H1 (cell line): ENCODE measurements around the gene DNAJB13. TPM values are rescaled to one million over a fixed set of nuclear protein-coding genes. Genes with fewer than 3 reads are reported as not detected.

Experiments used
- EGR1 ChIP-seq: IDR thresholded peaks from 2 replicates; pipeline ENCODE4 v1.6.1; 2011; ENCODE audit warnings: low read depth, low read length, borderline replicate concordance
- FOSL1 ChIP-seq: IDR thresholded peaks from 2 replicates; pipeline ENCODE4 v1.6.1; 2011; ENCODE audit warnings: mild to moderate bottlenecking, low read depth, low read length, moderate library complexity; ENCODE audit not compliant: insufficient read depth
- RBBP5 ChIP-seq: IDR thresholded peaks from 2 replicates; pipeline ENCODE4 v1.7.1; 2012; ENCODE audit warnings: low read depth, mild to moderate bottlenecking, inconsistent platforms, low read length, moderate library complexity, borderline replicate concordance
- SAP30 ChIP-seq: fragments of 300-600 bp; sonication (generic); IDR thresholded peaks from 2 replicates; pipeline ENCODE4 v1.7.1; 2012; ENCODE audit warnings: low read length, moderate library complexity, mild to moderate bottlenecking, inconsistent platforms; ENCODE audit not compliant: insufficient read depth, insufficient replicate concordance
- polyA plus RNA-seq, 7 experiments: library from polyadenylated mRNA; depleted of rRNA in 3 of 7; stranded (reverse) in 5 of 7; unstranded in 2 of 7; fragments of >200 nt in 5 of 7; fragments of 200-250 nt in 2 of 7; gene quantifications; 1 replicate in 5 of 7; 2 replicates in 1 of 7; 4 replicates in 1 of 7; pipeline versions ENCODE4 v1.2.1 to v1.2.3, GENCODE V29; 2011 to 2013; ENCODE audit warnings: missing spikeins in 2 of 7, mixed read lengths in 2 of 7
- total RNA-seq: library from RNA; stranded (reverse); fragmentation: NEBNext Ultra II Directional; extraction: Animal tissue kit (Norgen Biotek cat#: 25700); gene quantifications from 2 replicates; pipeline ENCODE4 v1.2.1, GENCODE V29; 2021
- TF ChIP-seq, protein P1 (sequence below): fragments of 300-600 bp; sonication (generic); IDR thresholded peaks from 2 replicates; pipeline ENCODE4 v1.7.1; 2012; ENCODE audit warnings: low read length, moderate library complexity, mild to moderate bottlenecking, inconsistent platforms; ENCODE audit not compliant: insufficient replicate concordance

The DNAJB13 gene
- total and polyA plus RNA-seq, 2 of the 8 experiments (the other 6 are each of a cell fraction or from before 2014, with no cell fraction given), result 0.27 TPM; not detected in 1

- TF ChIP-seq, protein P1, sequence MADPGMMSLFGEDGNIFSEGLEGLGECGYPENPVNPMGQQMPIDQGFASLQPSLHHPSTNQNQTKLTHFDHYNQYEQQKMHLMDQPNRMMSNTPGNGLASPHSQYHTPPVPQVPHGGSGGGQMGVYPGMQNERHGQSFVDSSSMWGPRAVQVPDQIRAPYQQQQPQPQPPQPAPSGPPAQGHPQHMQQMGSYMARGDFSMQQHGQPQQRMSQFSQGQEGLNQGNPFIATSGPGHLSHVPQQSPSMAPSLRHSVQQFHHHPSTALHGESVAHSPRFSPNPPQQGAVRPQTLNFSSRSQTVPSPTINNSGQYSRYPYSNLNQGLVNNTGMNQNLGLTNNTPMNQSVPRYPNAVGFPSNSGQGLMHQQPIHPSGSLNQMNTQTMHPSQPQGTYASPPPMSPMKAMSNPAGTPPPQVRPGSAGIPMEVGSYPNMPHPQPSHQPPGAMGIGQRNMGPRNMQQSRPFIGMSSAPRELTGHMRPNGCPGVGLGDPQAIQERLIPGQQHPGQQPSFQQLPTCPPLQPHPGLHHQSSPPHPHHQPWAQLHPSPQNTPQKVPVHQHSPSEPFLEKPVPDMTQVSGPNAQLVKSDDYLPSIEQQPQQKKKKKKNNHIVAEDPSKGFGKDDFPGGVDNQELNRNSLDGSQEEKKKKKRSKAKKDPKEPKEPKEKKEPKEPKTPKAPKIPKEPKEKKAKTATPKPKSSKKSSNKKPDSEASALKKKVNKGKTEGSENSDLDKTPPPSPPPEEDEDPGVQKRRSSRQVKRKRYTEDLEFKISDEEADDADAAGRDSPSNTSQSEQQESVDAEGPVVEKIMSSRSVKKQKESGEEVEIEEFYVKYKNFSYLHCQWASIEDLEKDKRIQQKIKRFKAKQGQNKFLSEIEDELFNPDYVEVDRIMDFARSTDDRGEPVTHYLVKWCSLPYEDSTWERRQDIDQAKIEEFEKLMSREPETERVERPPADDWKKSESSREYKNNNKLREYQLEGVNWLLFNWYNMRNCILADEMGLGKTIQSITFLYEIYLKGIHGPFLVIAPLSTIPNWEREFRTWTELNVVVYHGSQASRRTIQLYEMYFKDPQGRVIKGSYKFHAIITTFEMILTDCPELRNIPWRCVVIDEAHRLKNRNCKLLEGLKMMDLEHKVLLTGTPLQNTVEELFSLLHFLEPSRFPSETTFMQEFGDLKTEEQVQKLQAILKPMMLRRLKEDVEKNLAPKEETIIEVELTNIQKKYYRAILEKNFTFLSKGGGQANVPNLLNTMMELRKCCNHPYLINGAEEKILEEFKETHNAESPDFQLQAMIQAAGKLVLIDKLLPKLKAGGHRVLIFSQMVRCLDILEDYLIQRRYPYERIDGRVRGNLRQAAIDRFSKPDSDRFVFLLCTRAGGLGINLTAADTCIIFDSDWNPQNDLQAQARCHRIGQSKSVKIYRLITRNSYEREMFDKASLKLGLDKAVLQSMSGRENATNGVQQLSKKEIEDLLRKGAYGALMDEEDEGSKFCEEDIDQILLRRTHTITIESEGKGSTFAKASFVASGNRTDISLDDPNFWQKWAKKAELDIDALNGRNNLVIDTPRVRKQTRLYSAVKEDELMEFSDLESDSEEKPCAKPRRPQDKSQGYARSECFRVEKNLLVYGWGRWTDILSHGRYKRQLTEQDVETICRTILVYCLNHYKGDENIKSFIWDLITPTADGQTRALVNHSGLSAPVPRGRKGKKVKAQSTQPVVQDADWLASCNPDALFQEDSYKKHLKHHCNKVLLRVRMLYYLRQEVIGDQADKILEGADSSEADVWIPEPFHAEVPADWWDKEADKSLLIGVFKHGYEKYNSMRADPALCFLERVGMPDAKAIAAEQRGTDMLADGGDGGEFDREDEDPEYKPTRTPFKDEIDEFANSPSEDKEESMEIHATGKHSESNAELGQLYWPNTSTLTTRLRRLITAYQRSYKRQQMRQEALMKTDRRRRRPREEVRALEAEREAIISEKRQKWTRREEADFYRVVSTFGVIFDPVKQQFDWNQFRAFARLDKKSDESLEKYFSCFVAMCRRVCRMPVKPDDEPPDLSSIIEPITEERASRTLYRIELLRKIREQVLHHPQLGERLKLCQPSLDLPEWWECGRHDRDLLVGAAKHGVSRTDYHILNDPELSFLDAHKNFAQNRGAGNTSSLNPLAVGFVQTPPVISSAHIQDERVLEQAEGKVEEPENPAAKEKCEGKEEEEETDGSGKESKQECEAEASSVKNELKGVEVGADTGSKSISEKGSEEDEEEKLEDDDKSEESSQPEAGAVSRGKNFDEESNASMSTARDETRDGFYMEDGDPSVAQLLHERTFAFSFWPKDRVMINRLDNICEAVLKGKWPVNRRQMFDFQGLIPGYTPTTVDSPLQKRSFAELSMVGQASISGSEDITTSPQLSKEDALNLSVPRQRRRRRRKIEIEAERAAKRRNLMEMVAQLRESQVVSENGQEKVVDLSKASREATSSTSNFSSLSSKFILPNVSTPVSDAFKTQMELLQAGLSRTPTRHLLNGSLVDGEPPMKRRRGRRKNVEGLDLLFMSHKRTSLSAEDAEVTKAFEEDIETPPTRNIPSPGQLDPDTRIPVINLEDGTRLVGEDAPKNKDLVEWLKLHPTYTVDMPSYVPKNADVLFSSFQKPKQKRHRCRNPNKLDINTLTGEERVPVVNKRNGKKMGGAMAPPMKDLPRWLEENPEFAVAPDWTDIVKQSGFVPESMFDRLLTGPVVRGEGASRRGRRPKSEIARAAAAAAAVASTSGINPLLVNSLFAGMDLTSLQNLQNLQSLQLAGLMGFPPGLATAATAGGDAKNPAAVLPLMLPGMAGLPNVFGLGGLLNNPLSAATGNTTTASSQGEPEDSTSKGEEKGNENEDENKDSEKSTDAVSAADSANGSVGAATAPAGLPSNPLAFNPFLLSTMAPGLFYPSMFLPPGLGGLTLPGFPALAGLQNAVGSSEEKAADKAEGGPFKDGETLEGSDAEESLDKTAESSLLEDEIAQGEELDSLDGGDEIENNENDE, result no peak
- TF ChIP-seq EGR1 (no peak), FOSL1 (no peak), SAP30 (no peak), RBBP5 (no peak)
These were observed 62.3 kb downstream of the DNAJB13 start (continued) for GRCh38 chr11:74013141-74013540.
